AG04450 (cell line): ENCODE data around the gene ZNF280D. TPM values are rescaled to one million over a fixed set of nuclear protein-coding genes. Genes with fewer than 3 reads are reported as not detected.

Experiments used
- CTCF ChIA-PET: fragments of 300-600, 350-600 bp; formaldehyde crosslinking; extraction: SDS; loops from one replicate; lab custom pipeline; 2022; ENCODE audit warnings: antibody characterized with exemption, inconsistent platforms; lab: Charles Lee
- POLR2A ChIA-PET: fragments of 350-600 bp; formaldehyde crosslinking; extraction: SDS; loops from one replicate; lab custom pipeline; 2021; ENCODE audit warnings: antibody characterized with exemption, inconsistent platforms; lab: Yijun Ruan, JAX
- DNase-seq: peaks from one replicate; pipeline ENCODE4 v3.0.0-alpha.2; 2011; ENCODE audit warnings: low read depth, low spot score
- H3K27ac ChIP-seq: one replicate; pipeline ENCODE4 v1.5.1; 2012; ENCODE audit warnings: low read depth, low read length, control low read depth
- H3K27me3 ChIP-seq: one replicate; pipeline ENCODE4 v1.6.0; 2012; ENCODE audit warnings: low read length; ENCODE audit not compliant: control insufficient read depth, insufficient read depth
- H3K4me3 ChIP-seq: 2 replicates; pipeline ENCODE4 v1.5.1; 2011; ENCODE audit warnings: mild to moderate bottlenecking, low read depth, low read length, control low read depth
- H3K9me3 ChIP-seq: 2 replicates; pipeline ENCODE4 v1.5.1; 2012; ENCODE audit warnings: low read length; ENCODE audit not compliant: control insufficient read depth, insufficient read depth
- CTCF ChIP-seq: IDR thresholded peaks from 2 replicates; pipeline ENCODE4 v1.5.1; 2011; ENCODE audit warnings: low read depth, low read length, control low read depth, inconsistent platforms
- polyA plus RNA-seq: library from polyadenylated mRNA; depleted of rRNA; stranded (reverse); fragments of >200 nt; gene quantifications from 2 replicates; pipeline ENCODE4 v1.2.3, GENCODE V29; 2011

Gene ZNF280D
- polyA plus RNA-seq, 1 experiment = 17.6 TPM

- peak; percentile 3 for DNase-seq
- Histone ChIP-seq H3K4me3 (no peak overlapping the region), H3K27ac (no peak overlapping the region), H3K9me3 (no peaks in the 10 kb centered on the region), H3K27me3 (no peaks in the 10 kb centered on the region)
- POLR2A ChIA-PET = no interaction called here
- no peak for TF ChIP-seq CTCF
- CTCF ChIA-PET = interaction anchor here (1.1 kb wide), 1 partner anchor 202 kb away, joined by 6 read pairs; no protein-coding TSS in a partner anchor
Measured at GRCh38 chr15:56693761-56694160, 39.5 kb downstream of the ZNF280D start.

GRCh38 chr15:56690733-56691132 lies 42.6 kb downstream of the ZNF280D start:
- Histone ChIP-seq H3K9me3 (no peaks in the 10 kb centered on the region), H3K4me3 (no peak overlapping the region), H3K27ac (no peak overlapping the region), H3K27me3 (no peaks in the 10 kb centered on the region)
- no peak for TF ChIP-seq CTCF
- ChIA-PET POLR2A (no interaction called here), CTCF (no interaction called here)
- DNase-seq = no peak

GRCh38 chr15:56683908-56684307 lies 49.4 kb downstream of the ZNF280D start:
- ChIA-PET POLR2A (no interaction called here), CTCF (no interaction called here)
- no peak for DNase-seq
- no peak for TF ChIP-seq CTCF
- H3K27me3 ChIP-seq = no peaks in the 10 kb centered on the region
- no peaks in the 10 kb centered on the region for H3K9me3 ChIP-seq
- no peak overlapping the region for H3K4me3 ChIP-seq
- no peak overlapping the region for H3K27ac ChIP-seq

- no peaks in the 10 kb centered on the region for H3K27me3 ChIP-seq
- DNase-seq = no peak
- no peak for TF ChIP-seq CTCF
- H3K4me3 ChIP-seq = no peak overlapping the region
- no peaks in the 10 kb centered on the region for H3K9me3 ChIP-seq
- CTCF ChIA-PET = no interaction called here
- POLR2A ChIA-PET = no interaction called here
- H3K27ac ChIP-seq = no peak overlapping the region
Measured at GRCh38 chr15:56681113-56681512, 52.2 kb downstream of the ZNF280D start.

- ChIA-PET POLR2A (interaction anchor here (0.6 kb wide), 1 partner anchor 87 kb away, joined by 4 read pairs; no protein-coding TSS in a partner anchor), CTCF (interaction anchor here (1.6 kb wide), 1 partner anchor 188 kb away, joined by 4 read pairs; no protein-coding TSS in a partner anchor)
- H3K9me3 ChIP-seq = no peaks in the 10 kb centered on the region
- DNase-seq = no peak
- TF ChIP-seq CTCF = no peak
- no peaks in the 10 kb centered on the region for H3K27me3 ChIP-seq
- no peak overlapping the region for H3K27ac ChIP-seq
- H3K4me3 ChIP-seq = no peak overlapping the region
Measured at GRCh38 chr15:56679225-56679624, 54.1 kb downstream of the ZNF280D start.
